GM12891 (cell line): ENCODE measurements around the gene TET3.

ENCODE experiments used
- DNase-seq: peaks from one replicate; pipeline ENCODE4 v3.0.0; 2011; ENCODE audit warnings: low spot score; ENCODE audit not compliant: insufficient read length
- FAIRE-seq: peaks from 2 replicates; lab custom pipeline; 2011; peaks lifted over from hg19 to GRCh38; lab: Jason Lieb, UNC
- PAX5 ChIP-seq: IDR thresholded peaks from 2 replicates; pipeline ENCODE4 v1.6.1; 2011; ENCODE audit warnings: low read length, moderate library complexity, mild to moderate bottlenecking; ENCODE audit not compliant: insufficient read depth, severe bottlenecking
- POLR2A ChIP-seq: IDR thresholded peaks from 2 replicates; pipeline ENCODE4 v1.6.1; 2011; ENCODE audit warnings: low read depth, low read length, control low read depth
- POLR2AphosphoS5 ChIP-seq: IDR thresholded peaks from 2 replicates; pipeline ENCODE4 v1.6.1; 2011; ENCODE audit warnings: low read depth, low read length, control low read depth
- POU2F2 ChIP-seq: IDR thresholded peaks from 2 replicates; pipeline ENCODE4 v1.6.1; 2011; ENCODE audit warnings: low read depth, mild to moderate bottlenecking, control low read depth, low read length, moderate library complexity
- SPI1 ChIP-seq: IDR thresholded peaks from 2 replicates; pipeline ENCODE4 v1.6.1; 2011; ENCODE audit warnings: low read depth, low read length, control low read depth
- TAF1 ChIP-seq: IDR thresholded peaks from 2 replicates; pipeline ENCODE4 v1.6.1; 2011; ENCODE audit warnings: low read depth, low read length, control low read depth

TET3 gene

DNA sequence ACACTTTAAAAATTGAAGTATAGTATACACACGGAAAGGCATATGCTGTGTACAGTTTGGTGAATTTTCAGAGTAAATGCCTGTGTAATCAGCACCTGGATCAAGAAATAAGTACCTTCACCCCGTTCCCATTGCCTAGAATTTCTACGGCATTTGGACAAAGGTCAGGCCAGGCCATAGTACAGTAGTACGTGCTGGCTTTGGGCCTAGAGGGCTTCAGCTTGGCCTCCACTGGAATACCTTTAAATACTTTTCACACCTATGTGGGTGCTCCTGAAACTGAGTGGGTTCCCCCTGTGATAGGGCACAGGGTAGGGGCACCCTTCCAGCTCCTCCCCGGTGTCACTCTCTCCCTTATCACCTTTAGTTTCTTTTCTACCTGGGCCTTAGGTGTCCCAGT, 26.5 kb downstream of the TET3 start:
- TF ChIP-seq SPI1, result no peak
- TF ChIP-seq POU2F2, result no peak
- TF ChIP-seq POLR2A, result no peak
- TF ChIP-seq PAX5, result no peak
- TF ChIP-seq TAF1, result no peak
- no peak for TF ChIP-seq POLR2AphosphoS5
- DNase-seq (no peak), FAIRE-seq (no peak)

GRCh38 chr2:74014813-74015212, 30.1 kb downstream of the TET3 start:
- FAIRE-seq (no peak), DNase-seq (no peak)
- TF ChIP-seq POLR2A (no peak), TAF1 (no peak), PAX5 (no peak), POLR2AphosphoS5 (no peak), POU2F2 (no peak), SPI1 (no peak)

DNA sequence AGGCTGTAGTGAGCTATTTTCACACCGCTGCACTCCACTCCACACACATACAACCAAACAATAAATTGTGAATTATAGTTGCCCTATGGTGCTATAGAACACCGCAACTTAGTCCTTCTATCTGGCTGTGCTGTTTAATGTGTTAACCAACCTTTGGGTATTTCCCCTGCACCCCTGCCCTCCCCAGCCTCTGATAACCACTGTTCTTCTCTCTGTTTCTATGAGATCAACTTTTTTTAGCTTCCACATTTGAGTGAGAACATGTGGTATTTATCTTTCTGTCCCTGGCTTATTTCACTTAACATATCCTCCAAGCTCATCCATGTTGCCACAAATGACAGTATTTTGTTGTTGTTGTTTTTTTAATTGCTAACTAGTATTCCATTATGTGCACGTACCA, 32.5 kb downstream of the TET3 start:
- no peak for TF ChIP-seq TAF1
- no peak for TF ChIP-seq POU2F2
- no peak for TF ChIP-seq POLR2AphosphoS5
- no peak for TF ChIP-seq PAX5
- no peak for TF ChIP-seq SPI1
- TF ChIP-seq POLR2A, result no peak
- FAIRE-seq (peak; percentile 16), DNase-seq (no peak)

- FAIRE-seq, result no peak
- TF ChIP-seq TAF1 (no peak), POLR2AphosphoS5 (no peak), POU2F2 (no peak), POLR2A (no peak), PAX5 (no peak), SPI1 (no peak)
- DNase-seq, result no peak
These were observed 34.8 kb downstream of the TET3 start for GRCh38 chr2:74019516-74019915.

DNA sequence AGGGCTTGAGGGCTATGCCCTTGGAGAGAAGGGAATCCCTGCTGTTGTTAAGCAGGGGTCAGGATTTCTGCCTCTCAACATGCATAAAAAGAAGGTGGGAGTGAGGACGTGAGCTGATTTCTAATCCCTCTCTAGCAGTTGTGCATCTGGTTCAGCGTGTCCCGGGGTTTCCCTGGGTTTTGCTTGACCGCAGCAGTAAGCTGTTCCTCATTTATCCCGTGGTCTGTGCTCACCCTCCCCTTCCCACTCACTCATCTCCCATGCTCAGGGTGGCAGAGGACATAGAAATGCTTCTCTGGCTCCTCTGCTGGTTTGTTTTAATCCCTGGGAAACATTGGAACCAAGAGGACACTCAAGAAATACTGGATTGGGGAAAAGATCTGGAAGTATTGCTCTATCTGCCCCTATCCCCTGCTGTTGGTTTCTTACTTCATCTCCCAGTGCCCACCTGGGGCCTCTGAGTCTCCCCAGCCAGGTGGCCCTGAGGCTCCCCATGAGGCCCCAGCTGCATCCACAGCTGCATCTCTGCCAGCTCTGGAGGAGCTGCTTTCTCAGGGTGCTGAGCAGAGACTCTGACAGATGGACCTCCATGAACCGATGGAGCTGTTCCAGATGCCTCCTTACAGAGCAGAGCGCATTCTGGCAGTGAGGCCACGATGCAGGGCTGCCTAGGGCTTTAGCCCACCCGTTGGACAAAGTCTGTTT, 36.1 kb downstream of the TET3 start:
- FAIRE-seq (no peak), DNase-seq (no peak)
- TF ChIP-seq SPI1, result peak; percentile 91
- no peak for TF ChIP-seq POLR2AphosphoS5

DNA sequence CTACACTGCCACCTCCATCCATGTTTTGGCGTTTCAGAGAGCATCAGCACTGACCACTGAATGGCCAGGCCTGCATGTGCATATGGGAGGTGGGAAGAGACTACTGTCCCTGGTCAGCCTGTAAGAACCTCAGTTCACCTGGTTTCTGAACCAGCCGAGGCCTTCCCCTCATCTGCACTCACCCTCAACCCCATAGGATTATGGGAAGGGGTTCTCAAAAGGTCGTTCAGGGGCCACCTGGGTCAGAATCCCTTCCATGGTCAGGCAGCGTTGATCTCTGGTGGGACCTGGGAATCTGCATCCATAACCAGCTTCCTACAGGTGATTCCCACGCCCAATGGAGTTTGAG, 36.7 kb downstream of the TET3 start:
- FAIRE-seq (no peak), DNase-seq (no peak)

DNA sequence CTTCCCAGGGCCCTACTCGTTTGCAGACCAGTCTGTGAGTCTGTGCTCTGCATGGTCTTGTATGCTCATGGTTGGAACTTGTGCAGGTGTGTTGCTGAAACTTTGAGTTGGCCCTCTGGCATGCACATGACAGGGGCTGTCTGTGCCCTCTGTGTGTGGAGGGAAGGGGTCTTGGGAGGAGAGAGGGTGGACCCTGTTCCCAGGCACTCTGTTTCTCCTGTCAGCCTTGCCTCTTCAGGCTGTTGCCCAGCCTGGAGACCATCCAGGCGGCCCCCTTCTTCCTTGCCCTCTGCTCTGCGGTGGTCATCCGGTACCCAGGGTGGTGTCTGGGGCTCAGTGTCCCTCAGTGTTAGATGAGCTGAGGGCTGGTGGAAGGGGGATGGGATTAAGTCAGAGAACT, 39.5 kb downstream of the TET3 start:
- no peak for TF ChIP-seq POU2F2
- TF ChIP-seq PAX5, result no peak
- no peak for TF ChIP-seq TAF1
- no peak for TF ChIP-seq POLR2AphosphoS5
- TF ChIP-seq POLR2A, result no peak
- no peak for TF ChIP-seq SPI1
- FAIRE-seq (no peak), DNase-seq (no peak)

More for the DNA sequence above, 36.7 kb downstream of the TET3 start:
- TF ChIP-seq SPI1, result no peak
- no peak for TF ChIP-seq POLR2A
- TF ChIP-seq POLR2AphosphoS5, result no peak
- TF ChIP-seq TAF1, result no peak
- TF ChIP-seq PAX5, result no peak
- no peak for TF ChIP-seq POU2F2

- DNase-seq (no peak), FAIRE-seq (peak; percentile 62)
- TF ChIP-seq POU2F2, result 0 out of 2 replicates have a peak, but pooled peaks have one; percentile 38
- TF ChIP-seq PAX5, result no peak
These were observed 41.4 kb downstream of the TET3 start for GRCh38 chr2:74025971-74026612.

- FAIRE-seq (peak; percentile 75), DNase-seq (no peak)
- TF ChIP-seq SPI1, result peak; percentile 86
- TF ChIP-seq POU2F2, result no peak
These were observed 42.1 kb downstream of the TET3 start for GRCh38 chr2:74026687-74027241.

DNA sequence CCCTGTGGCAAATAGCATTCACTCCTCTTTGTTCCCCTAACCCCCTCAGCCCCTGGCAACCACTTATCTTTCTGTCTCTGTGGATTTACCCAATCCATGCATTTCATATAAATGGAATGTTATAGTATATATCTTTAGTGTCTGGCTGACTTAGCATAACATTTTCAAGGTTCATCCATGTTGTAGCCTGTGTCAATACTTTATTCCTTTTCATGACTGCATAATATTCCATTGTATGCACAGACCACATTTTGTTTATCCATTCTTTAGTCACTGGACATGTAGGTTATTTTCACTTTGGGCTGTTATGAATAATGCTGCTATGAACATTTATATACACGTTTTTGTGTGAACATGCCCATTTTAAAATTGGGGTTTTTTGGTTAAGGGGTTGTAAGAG, 42.8 kb downstream of the TET3 start:
- DNase-seq, result no peak
- peak; percentile 80 for FAIRE-seq

DNA sequence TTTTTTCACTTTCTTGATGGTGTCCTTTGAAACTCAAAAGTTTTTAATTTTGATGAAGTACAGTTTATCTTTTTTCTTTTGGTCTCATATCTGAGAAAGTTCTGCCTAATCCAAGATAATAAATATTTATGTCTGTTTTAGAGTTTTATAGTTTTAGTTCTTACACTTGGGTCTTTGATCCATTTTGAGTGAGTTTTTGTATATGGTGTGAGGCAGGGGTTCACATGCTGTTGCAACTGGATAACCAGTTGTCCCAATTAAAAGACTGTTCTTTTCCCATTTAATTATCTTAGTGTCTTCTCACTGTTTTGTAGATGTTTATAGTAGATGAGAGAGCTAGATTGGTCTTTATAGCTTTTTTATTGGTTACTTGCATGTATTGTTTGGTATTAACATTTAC, 43.6 kb downstream of the TET3 start:
- DNase-seq (no peak), FAIRE-seq (no peak)
- TF ChIP-seq POU2F2 (no peak), PAX5 (no peak), SPI1 (no peak)

More for the DNA sequence above, 42.8 kb downstream of the TET3 start:
- TF ChIP-seq POLR2AphosphoS5 (no peak), TAF1 (no peak), POLR2A (no peak), POU2F2 (no peak), PAX5 (no peak), SPI1 (no peak)
